Measurements from ENCODE around the gene MLXIPL. TPM values are rescaled to one million over a fixed set of nuclear protein-coding genes. Genes with fewer than 3 reads are reported as not detected.
A peak's percentile ranks its signal among the peaks of the same experiment; 100 is the strongest.
"Not testable (repeated sequence)": the region's sequence is repeated elsewhere in the genome, so short reads cannot be mapped to it uniquely, and the experiment has no call there.

MLXIPL gene
- total and polyA plus RNA-seq, 5 donors, result 3.2 to 14.8 (median 3.7) TPM

- Histone ChIP-seq H3K4me1 (ENCODE audit: control insufficient read depth, insufficient read depth, low read length) (no peaks in the 10 kb centered on the region), H3K4me3 (ENCODE audit: low read length) (peak overlapping the region; percentile 35), H3K27me3 (ENCODE audit: control insufficient read depth, insufficient read depth) (no peaks in the 10 kb centered on the region), H3K9me3 (ENCODE audit: control insufficient read depth, low read length) (no peaks in the 10 kb centered on the region), H3K27ac (ENCODE audit: low read length) (no peak overlapping the region)
- intact Hi-C loops (cut with DNase I), result no loop called here
- ATAC-seq, result no peak
- WGBS, result 41% methylated on average over 9 of the region's 9 CpGs
- DNase-seq, result no peak
These were observed 313 bp upstream of the MLXIPL start for GRCh38 chr7:73624669-73625001.

- no peak overlapping the region for H3K27ac ChIP-seq (ENCODE audit: low read length)
- intact Hi-C loops (cut with DNase I), result no loop called here
These were observed 1.2 kb downstream of the MLXIPL start for GRCh38 chr7:73622909-73623797.

GRCh38 chr7:73622527-73622908, 1.8 kb downstream of the MLXIPL start:
- Histone ChIP-seq H3K27ac (ENCODE audit: low read length) (no peak overlapping the region), H3K4me3 (ENCODE audit: low read length) (no peak overlapping the region), H3K4me1 (ENCODE audit: control insufficient read depth, insufficient read depth, low read length) (no peaks in the 10 kb centered on the region), H3K27me3 (ENCODE audit: control insufficient read depth, insufficient read depth) (no peaks in the 10 kb centered on the region), H3K9me3 (ENCODE audit: control insufficient read depth, low read length) (no peaks in the 10 kb centered on the region)
- intact Hi-C loops (cut with DNase I), result no loop called here
- 40% methylated on average over 2 of the region's 2 CpGs for WGBS
- DNase-seq (no peak), ATAC-seq (no peak)

More at GRCh38 chr7:73622909-73623797, 1.2 kb downstream of the MLXIPL start:
- 3% methylated on average over 58 of the region's 58 CpGs for WGBS
- ATAC-seq (peak; percentile 54 to 70), DNase-seq (peak; percentile 78 to 85 (median 84))
- Histone ChIP-seq H3K9me3 (ENCODE audit: control insufficient read depth, low read length) (no peaks in the 10 kb centered on the region), H3K4me3 (ENCODE audit: low read length) (peak overlapping the region; percentile 35), H3K27me3 (ENCODE audit: control insufficient read depth, insufficient read depth) (no peaks in the 10 kb centered on the region), H3K4me1 (ENCODE audit: control insufficient read depth, insufficient read depth, low read length) (no peaks in the 10 kb centered on the region)

- no peak for ATAC-seq
- no peak overlapping the region for H3K4me3 ChIP-seq (ENCODE audit: low read length)
- no peak overlapping the region for H3K27ac ChIP-seq (ENCODE audit: low read length)
- intact Hi-C loops (cut with DNase I), result no loop called here
- DNase-seq, result no peak
- H3K4me1 ChIP-seq (ENCODE audit: control insufficient read depth, insufficient read depth, low read length), result no peaks in the 10 kb centered on the region
- H3K27me3 ChIP-seq (ENCODE audit: control insufficient read depth, insufficient read depth), result no peaks in the 10 kb centered on the region
- H3K9me3 ChIP-seq (ENCODE audit: control insufficient read depth, low read length), result no peaks in the 10 kb centered on the region
- WGBS, result 51% methylated on average over 7 of the region's 7 CpGs
These were observed 2.9 kb downstream of the MLXIPL start for GRCh38 chr7:73621168-73622063.

- ATAC-seq; H3K27me3 ChIP-seq (ENCODE audit: control insufficient read depth, insufficient read depth): not testable (repeated sequence)
- WGBS, result 82% methylated on average over 11 of the region's 11 CpGs
These were observed 4.9 kb downstream of the MLXIPL start for GRCh38 chr7:73619394-73619793.

GRCh38 chr7:73618538-73618937, 5.8 kb downstream of the MLXIPL start:
- intact Hi-C loops (cut with DNase I), result loop anchor here in 1 of 4 donors (10.0 kb wide), 1 partner anchor 46 kb away; the partner anchor contains the start of gene VPS37D
- DNase-seq (no peak), ATAC-seq (no peak)
- 53% methylated on average over 4 of the region's 4 CpGs for WGBS
- H3K27ac ChIP-seq (ENCODE audit: low read length), result no peak overlapping the region
- H3K27me3 ChIP-seq (ENCODE audit: control insufficient read depth, insufficient read depth), result no peaks in the 10 kb centered on the region
- no peaks in the 10 kb centered on the region for H3K9me3 ChIP-seq (ENCODE audit: control insufficient read depth, low read length)
- no peak overlapping the region for H3K4me3 ChIP-seq (ENCODE audit: low read length)
- no peaks in the 10 kb centered on the region for H3K4me1 ChIP-seq (ENCODE audit: control insufficient read depth, insufficient read depth, low read length)

More at GRCh38 chr7:73619394-73619793, 4.9 kb downstream of the MLXIPL start:
- not testable (repeated sequence) for H3K4me3 ChIP-seq (ENCODE audit: low read length); H3K4me1 ChIP-seq (ENCODE audit: control insufficient read depth, insufficient read depth, low read length); H3K27ac ChIP-seq (ENCODE audit: low read length); DNase-seq; H3K9me3 ChIP-seq (ENCODE audit: control insufficient read depth, low read length)
- intact Hi-C loops (cut with DNase I), result loop anchor here in 1 of 4 donors (10.0 kb wide), 1 partner anchor 45 kb away; the partner anchor contains the start of gene VPS37D

- DNase-seq, result not testable (repeated sequence)
- 95% methylated on average over 9 of the region's 9 CpGs for WGBS
- intact Hi-C loops (cut with DNase I), result loop anchor here in 1 of 4 donors (10.0 kb wide), 1 partner anchor 47 kb away; the partner anchor contains the start of gene VPS37D
These were observed 6.8 kb downstream of the MLXIPL start for GRCh38 chr7:73617520-73617919.

GRCh38 chr7:73615886-73616285, 8.4 kb downstream of the MLXIPL start:
- H3K27ac ChIP-seq (ENCODE audit: low read length), result no peak overlapping the region
- no peaks in the 10 kb centered on the region for H3K27me3 ChIP-seq (ENCODE audit: control insufficient read depth, insufficient read depth)
- intact Hi-C loops (cut with DNase I), result loop anchor here in 1 of 4 donors (10.0 kb wide), 1 partner anchor 49 kb away; the partner anchor contains the start of gene VPS37D
- ATAC-seq (no peak), DNase-seq (no peak)
- H3K4me1 ChIP-seq (ENCODE audit: control insufficient read depth, insufficient read depth, low read length), result no peaks in the 10 kb centered on the region
- H3K4me3 ChIP-seq (ENCODE audit: low read length), result no peak overlapping the region
- WGBS, result 62% methylated on average over 4 of the region's 4 CpGs
- H3K9me3 ChIP-seq (ENCODE audit: control insufficient read depth, low read length), result no peaks in the 10 kb centered on the region

More at GRCh38 chr7:73617520-73617919, 6.8 kb downstream of the MLXIPL start:
- H3K9me3 ChIP-seq (ENCODE audit: control insufficient read depth, low read length); H3K27me3 ChIP-seq (ENCODE audit: control insufficient read depth, insufficient read depth); H3K4me1 ChIP-seq (ENCODE audit: control insufficient read depth, insufficient read depth, low read length); H3K27ac ChIP-seq (ENCODE audit: low read length); ATAC-seq; H3K4me3 ChIP-seq (ENCODE audit: low read length): not testable (repeated sequence)

GRCh38 chr7:73614937-73615336, 9.4 kb downstream of the MLXIPL start:
- H3K4me1 ChIP-seq (ENCODE audit: control insufficient read depth, insufficient read depth, low read length); H3K27ac ChIP-seq (ENCODE audit: low read length); DNase-seq; ATAC-seq; H3K9me3 ChIP-seq (ENCODE audit: control insufficient read depth, low read length); H3K27me3 ChIP-seq (ENCODE audit: control insufficient read depth, insufficient read depth); H3K4me3 ChIP-seq (ENCODE audit: low read length): not testable (repeated sequence)
- WGBS, result 79% methylated on average over 10 of the region's 10 CpGs
- intact Hi-C loops (cut with DNase I), result loop anchor here in 1 of 4 donors (10.0 kb wide), 1 partner anchor 50 kb away; the partner anchor contains the start of gene VPS37D

GRCh38 chr7:73613954-73614735, 10.2 kb downstream of the MLXIPL start:
- Histone ChIP-seq H3K27me3 (ENCODE audit: control insufficient read depth, insufficient read depth) (no peaks in the 10 kb centered on the region), H3K4me1 (ENCODE audit: control insufficient read depth, insufficient read depth, low read length) (no peaks in the 10 kb centered on the region), H3K4me3 (ENCODE audit: low read length) (no peak overlapping the region), H3K9me3 (ENCODE audit: control insufficient read depth, low read length) (no peaks in the 10 kb centered on the region), H3K27ac (ENCODE audit: low read length) (no peak overlapping the region)
- ATAC-seq (no peak), DNase-seq (no peak)
- WGBS, result 57% methylated on average over 14 of the region's 14 CpGs
- intact Hi-C loops (cut with DNase I), result loop anchor here in 1 of 4 donors (10.0 kb wide), 1 partner anchor 51 kb away; the partner anchor contains the start of gene VPS37D
